Thyroid gland (tissue), 4 donors: ENCODE data around the gene TCP1. TPM values are rescaled to one million over a fixed set of nuclear protein-coding genes. Genes with fewer than 3 reads are reported as not detected.
"Not testable (repeated sequence)": the region's sequence is repeated elsewhere in the genome, so short reads cannot be mapped to it uniquely, and the experiment has no call there.

Experiments used
- DNase-seq, 2 donors: peaks; one replicate each; pipeline ENCODE4 v3.0.0-alpha.2; 2019
- H3K27ac ChIP-seq, 3 donors: fragments of 200-600 bp; sonication (generic); 1 replicate in 2 of 3; 2 replicates in 1 of 3; pipeline ENCODE4 v1.5.1; 2016 to 2019; ENCODE audit warnings: mild to moderate bottlenecking in 1 of 3, moderate library complexity in 1 of 3
- H3K27me3 ChIP-seq: fragments of 200-600 bp; sonication (generic); one replicate; pipeline ENCODE4 v1.5.1; 2019
- H3K36me3 ChIP-seq, 2 donors: fragments of 200-600 bp; sonication (generic); one replicate each; pipeline ENCODE4 v1.5.1; 2016 to 2019
- H3K4me1 ChIP-seq, 2 donors: fragments of 200-600 bp; sonication (generic); one replicate each; pipeline ENCODE4 v1.5.1; 2017 to 2019
- H3K4me3 ChIP-seq, 3 donors: fragments of 200-600 bp; sonication (generic); replicated peaks in 1 of 3; 1 replicate in 2 of 3; 2 replicates in 1 of 3; pipeline ENCODE4 v1.5.1; 2016; ENCODE audit warnings: mild to moderate bottlenecking in 1 of 3
- H3K9me3 ChIP-seq: fragments of 200-600 bp; sonication (generic); one replicate; pipeline ENCODE4 v1.5.1; 2017
- CTCF ChIP-seq, 6 experiments: fragments of 200-600 bp in 3 of 6; fragments of 450-650 bp in 3 of 6; sonication (generic) in 3 of 6; IDR thresholded peaks; one replicate each; pipeline ENCODE4 v1.5.1; 2016 to 2019; ENCODE audit warnings: antibody characterized with exemption in 6 of 6, mild to moderate bottlenecking in 2 of 6, inconsistent platforms in 1 of 6, moderate library complexity in 1 of 6
- POLR2A ChIP-seq, 2 donors: fragments of 450-650 bp; IDR thresholded peaks; one replicate each; pipeline ENCODE4 v1.6.1; 2017; ENCODE audit warnings: antibody characterized with exemption in 2 of 2, mild to moderate bottlenecking in 2 of 2, moderate library complexity in 1 of 2
- WGBS, 2 donors: methylation state at CpG; one replicate each; pipeline ENCODE4 v1.1.5; 2017; 5-methylcytosine and 5-hydroxymethylcytosine counted together
- intact Hi-C: fragments of 100-400 bp; cut with DNase I; formaldehyde crosslinking; loops from one replicate; pipeline ENCODE4 v1.15.1; 2023
- total RNA-seq, 4 donors: library from RNA; depleted of rRNA; stranded (reverse); fragments of >200 nt; gene quantifications; one replicate each; pipeline ENCODE4 v1.2.3, GENCODE V29; 2016

The TCP1 gene
- total RNA-seq, 4 donors from 2014 or later, result 93.4 to 139 (median 124) TPM

GRCh38 chr6:159801935-159802334 is 12.5 kb upstream of the TCP1 start:
- Histone ChIP-seq H3K4me3 (no peak overlapping the region), H3K27me3 (no peaks in the 10 kb centered on the region), H3K27ac (no peak overlapping the region), H3K9me3 (no peaks in the 10 kb centered on the region), H3K4me1 (no peaks in the 10 kb centered on the region), H3K36me3 (peaks cover 16 to 17% of the 10 kb centered on the region in 2 donors)
- 93 to 97% methylated on average over 8 of the region's 8 CpGs for WGBS, 2 donors
- no peak for DNase-seq
- TF ChIP-seq CTCF (IDR thresholded peaks at IDR 0.05) (no peak), POLR2A (IDR thresholded peaks at IDR 0.05) (no peak)
- intact Hi-C loops, result no loop called here

GRCh38 chr6:159800141-159800865 is 10.9 kb upstream of the TCP1 start, which contains the start of gene PNLDC1:
Gene PNLDC1, plus strand, starts transcription at chr6:159800276. Its CDS starts 32 bp downstream, at chr6:159800308.
- no peaks in the 10 kb centered on the region for H3K4me1 ChIP-seq
- no peak for TF ChIP-seq CTCF (IDR thresholded peaks at IDR 0.05)
- no peak for TF ChIP-seq POLR2A (IDR thresholded peaks at IDR 0.05)
- H3K27ac ChIP-seq, result no peak within 1 kb of the TSS
- no peak within 1 kb of the TSS for H3K4me3 ChIP-seq
- intact Hi-C loops, result no loop called here
- H3K36me3 ChIP-seq, result peaks cover 16 to 20% of the 10 kb centered on the region in 2 donors
- no peak for DNase-seq
- WGBS, 2 donors, result 91 to 92% methylated on average over 21 to 47 of the region's 50 CpGs
- H3K9me3 ChIP-seq, result no peaks in the 10 kb centered on the region
- no peaks in the 10 kb centered on the region for H3K27me3 ChIP-seq

- Histone ChIP-seq H3K36me3 (peaks cover 20 to 25% of the 10 kb centered on the region in 2 donors), H3K27ac (no peak overlapping the region), H3K4me3 (no peak overlapping the region), H3K9me3 (no peaks in the 10 kb centered on the region), H3K4me1 (peaks cover 0 to 2% of the 10 kb centered on the region in 2 donors), H3K27me3 (no peaks in the 10 kb centered on the region)
- WGBS, 2 donors, result 0 to 38% methylated on average over 1 of the region's 1 CpG
- intact Hi-C loops, result no loop called here
- TF ChIP-seq CTCF (IDR thresholded peaks at IDR 0.05) (no peak), POLR2A (IDR thresholded peaks at IDR 0.05) (no peak)
- no peak for DNase-seq
These were observed 8.2 kb upstream of the TCP1 start for GRCh38 chr6:159797554-159797953.

GRCh38 chr6:159794976-159795375 is 5.6 kb upstream of the TCP1 start:
- DNase-seq, intact Hi-C loops, H3K27me3 ChIP-seq, H3K9me3 ChIP-seq, H3K27ac ChIP-seq, H3K4me3 ChIP-seq: not testable (repeated sequence)
- Histone ChIP-seq H3K4me1 (peaks cover 11 to 17% of the 10 kb centered on the region in 2 donors), H3K36me3 (peaks cover 20 to 27% of the 10 kb centered on the region in 2 donors)
- whole genome bisulfite sequencing, 2 donors, result 79 to 85% methylated on average over 8 of the region's 8 CpGs

GRCh38 chr6:159790956-159791598 is 1.7 kb upstream of the TCP1 start:
- peaks cover 10 to 25% of the 10 kb centered on the region in 2 donors for H3K36me3 ChIP-seq
- H3K4me1 ChIP-seq, result peaks cover 24 to 27% of the 10 kb centered on the region in 2 donors
- WGBS, 2 donors, result 17 to 18% methylated on average over 18 of the region's 18 CpGs

More at GRCh38 chr6:159790956-159791598, 1.7 kb upstream of the TCP1 start:
- Histone ChIP-seq H3K9me3 (no peaks in the 10 kb centered on the region), H3K27me3 (no peaks in the 10 kb centered on the region), H3K4me3 (peak overlapping the region; percentile 3 to 78 (median 74)), H3K27ac (peak overlapping the region in 2 of 3 donors; percentile 99)
- intact Hi-C loops, result no loop called here
- TF ChIP-seq CTCF (IDR thresholded peaks at IDR 0.05) (no peak), POLR2A (IDR thresholded peaks at IDR 0.05) (no peak)
- peak in 1 of 2 donors; percentile 8 for DNase-seq
